CD14-positive monocyte (primary cell): Measurements from ENCODE around the gene SGK1. TPM values are rescaled to one million over a fixed set of nuclear protein-coding genes. Genes with fewer than 3 reads are reported as not detected.
"Not testable (repeated sequence)": the region's sequence is repeated elsewhere in the genome, so short reads cannot be mapped to it uniquely, and the experiment has no call there.

Experiments
- DNase-seq, 3 donors: peaks; one replicate each; pipeline ENCODE4 v3.0.0-alpha.2; 2011 to 2022
- H2AFZ ChIP-seq: 2 replicates; pipeline ENCODE4 v1.6.0; 2012; ENCODE audit warnings: mild to moderate bottlenecking, low read depth, low read length, inconsistent platforms; ENCODE audit not compliant: insufficient read depth, poor library complexity, severe bottlenecking
- H3K27ac ChIP-seq, 2 donors: 1 replicate in 1 of 2; 2 replicates in 1 of 2; pipeline ENCODE4 v1.5.1; 2012 to 2013; ENCODE audit warnings: low read length in 2 of 2, control low read depth in 1 of 2, inconsistent platforms in 1 of 2, low read depth in 1 of 2, mild to moderate bottlenecking in 1 of 2
- H3K27me3 ChIP-seq, 2 donors: one replicate each; pipeline versions ENCODE4 v1.6.0 to v1.6.1; 2011 to 2013; ENCODE audit warnings: low read length in 2 of 2; ENCODE audit not compliant: control insufficient read depth in 2 of 2, insufficient read depth in 2 of 2
- H3K36me3 ChIP-seq, 2 donors: replicated peaks in 1 of 2; 1 replicate in 1 of 2; 2 replicates in 1 of 2; pipeline versions ENCODE4 v1.5.1 to v1.6.1; 2012 to 2013; ENCODE audit warnings: low read length in 2 of 2, control low read depth in 1 of 2, inconsistent platforms in 1 of 2, mild to moderate bottlenecking in 1 of 2; ENCODE audit not compliant: insufficient read depth in 2 of 2, control insufficient read depth in 1 of 2
- H3K4me1 ChIP-seq, 2 donors: 1 replicate in 1 of 2; 2 replicates in 1 of 2; pipeline versions ENCODE4 v1.5.1 to v1.6.1; 2012 to 2013; ENCODE audit warnings: low read length in 2 of 2, control low read depth in 1 of 2, inconsistent platforms in 1 of 2, mild to moderate bottlenecking in 1 of 2, moderate library complexity in 1 of 2; ENCODE audit not compliant: insufficient read depth in 2 of 2, control insufficient read depth in 1 of 2
- H3K4me2 ChIP-seq: replicated peaks from 2 replicates; pipeline ENCODE3; 2012; ENCODE audit warnings: low read length, moderate library complexity, mild to moderate bottlenecking; ENCODE audit not compliant: poor library complexity, severe bottlenecking; ENCODE audit errors: extremely low read depth
- H3K4me3 ChIP-seq, 3 experiments: fragments of 200-600 bp in 1 of 3; sonication (generic) in 1 of 3; replicated peaks in 1 of 3; 1 replicate in 2 of 3; 2 replicates in 1 of 3; pipeline ENCODE4 v1.5.1; 2011 to 2013; ENCODE audit warnings: low read length in 3 of 3, mild to moderate bottlenecking in 3 of 3, control low read depth in 2 of 3, low read depth in 2 of 3, inconsistent platforms in 1 of 3, moderate library complexity in 1 of 3
- H3K79me2 ChIP-seq: 2 replicates; pipeline ENCODE4 v1.6.0; 2012; ENCODE audit warnings: mild to moderate bottlenecking, control low read depth, inconsistent platforms, low read length, moderate library complexity; ENCODE audit not compliant: insufficient read depth
- H3K9ac ChIP-seq: 2 replicates; pipeline ENCODE4 v1.6.0; 2017; ENCODE audit warnings: low read length, mild to moderate bottlenecking; ENCODE audit not compliant: insufficient read depth, poor library complexity, severe bottlenecking
- H3K9me3 ChIP-seq, 2 donors: replicated peaks in 1 of 2; 1 replicate in 1 of 2; 2 replicates in 1 of 2; pipeline versions ENCODE4 v1.5.1 to v1.6.1; 2012 to 2013; ENCODE audit warnings: low read length in 2 of 2, control low read depth in 1 of 2; ENCODE audit not compliant: control insufficient read depth in 1 of 2, insufficient read depth in 1 of 2
- H4K20me1 ChIP-seq: 2 replicates; pipeline ENCODE4 v1.6.0; 2012; ENCODE audit warnings: mild to moderate bottlenecking, low read length, control low read depth, moderate library complexity; ENCODE audit not compliant: insufficient read depth
- H3K27ac Mint-ChIP-seq, 7 donors: one replicate each; pipeline ENCODE4 v1.8.0; 2020; ENCODE audit warnings: mild to moderate bottlenecking in 7 of 7, mixed read lengths in 7 of 7, moderate library complexity in 6 of 7, inconsistent platforms in 2 of 7
- H3K27me3 Mint-ChIP-seq, 3 donors: one replicate each; pipeline ENCODE4 v1.8.0; 2021 to 2022; ENCODE audit warnings: low read depth in 3 of 3, mild to moderate bottlenecking in 3 of 3, mixed read lengths in 3 of 3, moderate library complexity in 3 of 3, inconsistent platforms in 1 of 3
- H3K36me3 Mint-ChIP-seq, 2 donors: one replicate each; pipeline ENCODE4 v1.8.0; 2020; ENCODE audit warnings: mixed read lengths in 2 of 2, inconsistent platforms in 1 of 2, mild to moderate bottlenecking in 1 of 2
- H3K4me1 Mint-ChIP-seq: one replicate; pipeline ENCODE4 v1.8.0; 2020; ENCODE audit warnings: mild to moderate bottlenecking, mixed read lengths
- H3K4me3 Mint-ChIP-seq, 2 donors: one replicate each; pipeline ENCODE4 v1.8.0; 2020; ENCODE audit warnings: mild to moderate bottlenecking in 2 of 2, mixed read lengths in 2 of 2, moderate library complexity in 1 of 2
- H3K9me3 Mint-ChIP-seq, 7 donors: one replicate each; pipeline ENCODE4 v1.8.0; 2020 to 2022; ENCODE audit warnings: mixed read lengths in 7 of 7, mild to moderate bottlenecking in 6 of 7, moderate library complexity in 6 of 7, inconsistent platforms in 2 of 7
- WGBS: methylation state at CpG from one replicate; pipeline ENCODE4 v1.1.5; 2013; ENCODE audit warnings: missing lambda C conversion rate; ENCODE audit not compliant: insufficient coverage; 5-methylcytosine and 5-hydroxymethylcytosine counted together
- intact Hi-C, 2 donors: fragments of 100-400 bp; cut with micrococcal nuclease; formaldehyde crosslinking; loops; one replicate each; pipeline versions ENCODE4 v1.15.0 to v1.15.1; 2023
- polyA plus RNA-seq, 3 donors: library from polyadenylated mRNA; depleted of rRNA in 1 of 3; unstranded in 2 of 3; stranded (reverse) in 1 of 3; fragments of 300-500 nt in 2 of 3; fragments of >200 nt in 1 of 3; fragmentation: Illumina TruSeq in 2 of 3; gene quantifications; 1 replicate in 2 of 3; 2 replicates in 1 of 3; pipeline ENCODE4 v1.2.3, GENCODE V29; 2012 to 2021
- TF ChIP-seq, protein P1 (sequence below): fragments of 200-600 bp; IDR thresholded peaks from one replicate; pipeline ENCODE4 v1.8.0; 2022; ENCODE audit warnings: antibody characterized with exemption, mild to moderate bottlenecking

The SGK1 gene
- polyA plus RNA-seq, 3 donors, result 373 to 419 (median 407) TPM

DNA sequence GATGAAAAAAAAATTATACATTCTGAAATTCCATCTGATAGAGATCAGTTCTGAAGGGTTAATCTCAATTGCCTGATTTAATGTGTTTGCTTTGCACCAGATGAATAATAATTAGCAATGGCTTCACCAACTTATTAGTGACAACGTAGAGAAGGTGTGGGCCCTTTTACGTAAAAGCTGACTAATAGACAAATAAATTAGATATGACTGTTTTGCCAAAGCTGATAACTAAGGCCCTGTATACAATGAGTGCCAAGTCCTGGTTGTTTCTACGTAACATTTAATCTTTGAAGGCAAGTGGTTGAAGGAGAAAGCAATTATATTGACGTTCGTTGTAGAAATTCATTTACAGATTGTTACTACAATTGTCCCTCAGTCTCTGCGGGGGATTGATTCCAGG lies 10.8 kb downstream of the SGK1 start:
- no peak overlapping the region for H2AFZ ChIP-seq
- no peak overlapping the region for H3K27ac ChIP-seq
- H3K36me3 ChIP-seq, result no peaks in the 10 kb centered on the region
- Mint-ChIP-seq H3K27me3 (peaks cover 0 to 8% (median 5%) of the 10 kb centered on the region in 3 donors), H3K4me3 (no peak overlapping the region), H3K27ac (no peak overlapping the region), H3K36me3 (no peaks in the 10 kb centered on the region), H3K4me1 (peaks cover 4% of the 10 kb centered on the region), H3K9me3 (no peaks in the 10 kb centered on the region)
- H4K20me1 ChIP-seq, result no peaks in the 10 kb centered on the region
- H3K79me2 ChIP-seq, result no peaks in the 10 kb centered on the region
- H3K9ac ChIP-seq, result no peak overlapping the region
- 100% methylated on average over 1 of the region's 6 CpGs for WGBS
- H3K9me3 ChIP-seq, result no peaks in the 10 kb centered on the region
- no peak overlapping the region for H3K4me3 ChIP-seq
- intact Hi-C loops, result no loop called here
- H3K27me3 ChIP-seq, result no peaks in the 10 kb centered on the region
- DNase-seq, result no peak
- H3K4me2 ChIP-seq, result no peak overlapping the region
- TF ChIP-seq, protein P1, sequence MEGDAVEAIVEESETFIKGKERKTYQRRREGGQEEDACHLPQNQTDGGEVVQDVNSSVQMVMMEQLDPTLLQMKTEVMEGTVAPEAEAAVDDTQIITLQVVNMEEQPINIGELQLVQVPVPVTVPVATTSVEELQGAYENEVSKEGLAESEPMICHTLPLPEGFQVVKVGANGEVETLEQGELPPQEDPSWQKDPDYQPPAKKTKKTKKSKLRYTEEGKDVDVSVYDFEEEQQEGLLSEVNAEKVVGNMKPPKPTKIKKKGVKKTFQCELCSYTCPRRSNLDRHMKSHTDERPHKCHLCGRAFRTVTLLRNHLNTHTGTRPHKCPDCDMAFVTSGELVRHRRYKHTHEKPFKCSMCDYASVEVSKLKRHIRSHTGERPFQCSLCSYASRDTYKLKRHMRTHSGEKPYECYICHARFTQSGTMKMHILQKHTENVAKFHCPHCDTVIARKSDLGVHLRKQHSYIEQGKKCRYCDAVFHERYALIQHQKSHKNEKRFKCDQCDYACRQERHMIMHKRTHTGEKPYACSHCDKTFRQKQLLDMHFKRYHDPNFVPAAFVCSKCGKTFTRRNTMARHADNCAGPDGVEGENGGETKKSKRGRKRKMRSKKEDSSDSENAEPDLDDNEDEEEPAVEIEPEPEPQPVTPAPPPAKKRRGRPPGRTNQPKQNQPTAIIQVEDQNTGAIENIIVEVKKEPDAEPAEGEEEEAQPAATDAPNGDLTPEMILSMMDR, result no peak
- no peaks in the 10 kb centered on the region for H3K4me1 ChIP-seq

DNA sequence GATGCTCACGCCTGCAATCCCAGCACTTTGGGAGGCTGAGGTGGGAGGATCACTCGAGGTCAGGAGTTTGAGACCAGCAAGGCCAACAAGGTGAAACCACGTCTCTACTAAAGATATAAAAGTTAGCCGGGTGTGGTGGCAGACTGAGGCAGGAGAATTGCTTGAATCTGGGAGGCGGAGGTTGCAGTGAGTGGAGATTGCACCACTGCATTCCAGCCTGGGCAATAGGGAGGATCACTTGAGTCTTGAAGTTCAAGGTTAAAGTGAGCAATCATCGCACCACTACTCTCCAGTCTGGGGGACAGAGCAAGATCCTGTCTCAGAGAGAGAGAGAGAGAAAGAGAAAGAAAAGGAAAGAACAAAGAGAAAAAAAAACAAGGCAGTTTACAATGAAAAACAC lies 13.5 kb downstream of the SGK1 start:
- H3K27ac ChIP-seq, H3K9ac ChIP-seq, H3K79me2 ChIP-seq, H3K36me3 Mint-ChIP-seq, H3K4me3 Mint-ChIP-seq, H3K4me1 Mint-ChIP-seq, H3K27me3 Mint-ChIP-seq, H3K27me3 ChIP-seq, H3K9me3 Mint-ChIP-seq, H3K36me3 ChIP-seq, H3K4me3 ChIP-seq, H3K4me2 ChIP-seq, DNase-seq, H4K20me1 ChIP-seq, H3K9me3 ChIP-seq, H3K4me1 ChIP-seq, intact Hi-C loops: not testable (repeated sequence)
- peak overlapping the region in 3 of 7 donors; percentile 6 to 75 (median 69) for H3K27ac Mint-ChIP-seq
- peak overlapping the region; percentile 2 for H2AFZ ChIP-seq
- WGBS, result 88% methylated on average over 5 of the region's 6 CpGs
